Eye (tissue), 1 donor: ENCODE data around the gene NFE2.
"Not testable (repeated sequence)": the region's sequence is repeated elsewhere in the genome, so short reads cannot be mapped to it uniquely, and the experiment has no call there.

Source experiments
- DNase-seq: peaks from one replicate; pipeline ENCODE4 v3.0.0-alpha.2; 2015

The NFE2 gene

GRCh38 chr12:54300732-54301427, at the start of gene NFE2:
Gene NFE2 (minus strand): TSS chr12:54301015. CDS start chr12:54295248, 5,767 bp downstream.
- DNase-seq: peak; percentile 77

- no peak for DNase-seq
Observed at GRCh38 chr12:54349679-54350078, 48.9 kb upstream of the NFE2 start.

- DNase-seq: no peak
Observed at GRCh38 chr12:54349036-54349435, 48.2 kb upstream of the NFE2 start.

- DNase-seq: no peak
Observed at GRCh38 chr12:54341378-54342300, 40.8 kb upstream of the NFE2 start.

- no peak for DNase-seq
Observed at GRCh38 chr12:54340846-54341245, 40.0 kb upstream of the NFE2 start.

- DNase-seq: no peak
Observed at GRCh38 chr12:54338698-54339296, 38.0 kb upstream of the NFE2 start.

GRCh38 chr12:54337854-54338650, 37.2 kb upstream of the NFE2 start:
- no peak for DNase-seq

GRCh38 chr12:54337280-54337842, 36.5 kb upstream of the NFE2 start:
- no peak for DNase-seq

- DNase-seq: no peak
Observed at GRCh38 chr12:54333420-54334034, 32.7 kb upstream of the NFE2 start.

- DNase-seq: no peak
Observed at GRCh38 chr12:54331461-54331860, 30.6 kb upstream of the NFE2 start.

GRCh38 chr12:54330442-54330841, 29.6 kb upstream of the NFE2 start:
- no peak for DNase-seq

GRCh38 chr12:54329759-54330158, 28.9 kb upstream of the NFE2 start:
- no peak for DNase-seq

GRCh38 chr12:54328595-54329337, 28.0 kb upstream of the NFE2 start:
- no peak for DNase-seq

GRCh38 chr12:54325442-54326109, 24.8 kb upstream of the NFE2 start:
- not testable (repeated sequence) for DNase-seq

GRCh38 chr12:54324617-54325441, 24.0 kb upstream of the NFE2 start, which contains the start of gene COPZ1:
Gene COPZ1 (plus strand): TSS chr12:54325131. CDS start chr12:54325164, 33 bp downstream.
- DNase-seq: peak; percentile 99

- no peak for DNase-seq
Observed at GRCh38 chr12:54321363-54321762, 20.5 kb upstream of the NFE2 start.

- DNase-seq: not testable (repeated sequence)
Observed at GRCh38 chr12:54312309-54312708, 11.5 kb upstream of the NFE2 start.

GRCh38 chr12:54311051-54311450, 10.2 kb upstream of the NFE2 start:
- DNase-seq: no peak

GRCh38 chr12:54306925-54307741, 6.3 kb upstream of the NFE2 start:
- DNase-seq: no peak
